GM18858 (cell line): Measurements from ENCODE around the gene YDJC.
"Not testable (repeated sequence)": the region's sequence is repeated elsewhere in the genome, so short reads cannot be mapped to it uniquely, and the experiment has no call there.

Experiments used
- ATAC-seq: cut with Tn5 transposase; IDR thresholded peaks from one replicate; pipeline ENCODE4 v1.9.1; 2021; ENCODE audit not compliant: unreplicated experiment

YDJC gene

GRCh38 chr22:21652010-21652546, 22.3 kb upstream of the YDJC start:
- peak; percentile 60 for ATAC-seq

- ATAC-seq: peak; percentile 16
Measured at GRCh38 chr22:21651521-21652009, 21.7 kb upstream of the YDJC start.

- ATAC-seq: no peak
Measured at GRCh38 chr22:21650823-21651520, 21.1 kb upstream of the YDJC start.

GRCh38 chr22:21650280-21650679, 20.5 kb upstream of the YDJC start:
- ATAC-seq: no peak

- ATAC-seq: no peak
Measured at GRCh38 chr22:21646608-21647590, 17.1 kb upstream of the YDJC start.

- ATAC-seq: not testable (repeated sequence)
Measured at GRCh38 chr22:21645513-21645912, 15.7 kb upstream of the YDJC start.

- ATAC-seq: no peak
Measured at GRCh38 chr22:21643533-21644357, 13.9 kb upstream of the YDJC start.

GRCh38 chr22:21642584-21643448, 13.0 kb upstream of the YDJC start:
- no peak for ATAC-seq

- ATAC-seq: peak; percentile 82
Measured at GRCh38 chr22:21641789-21642583, 12.2 kb upstream of the YDJC start, which contains the start of gene SDF2L1. SDF2L1 (plus strand) TSS chr22:21642302; CDS start chr22:21642337, 35 bp downstream.

- peak; percentile 1 for ATAC-seq
Measured at GRCh38 chr22:21641417-21641788, 11.6 kb upstream of the YDJC start.

- no peak for ATAC-seq
Measured at GRCh38 chr22:21640810-21641209, 11.0 kb upstream of the YDJC start.

GRCh38 chr22:21639359-21639758, 9.5 kb upstream of the YDJC start:
- no peak for ATAC-seq

GRCh38 chr22:21637450-21637849, 7.6 kb upstream of the YDJC start:
- ATAC-seq: not testable (repeated sequence)

- no peak for ATAC-seq
Measured at GRCh38 chr22:21636629-21637218, 6.9 kb upstream of the YDJC start.

GRCh38 chr22:21635771-21636510, 6.1 kb upstream of the YDJC start:
- ATAC-seq: no peak

GRCh38 chr22:21634844-21635243, 5.0 kb upstream of the YDJC start:
- no peak for ATAC-seq

- ATAC-seq: no peak
Measured at GRCh38 chr22:21634081-21634480, 4.3 kb upstream of the YDJC start.

GRCh38 chr22:21633481-21633880, 3.7 kb upstream of the YDJC start:
- ATAC-seq: no peak
